ENCODE data around the gene FLOT1.

DNA sequence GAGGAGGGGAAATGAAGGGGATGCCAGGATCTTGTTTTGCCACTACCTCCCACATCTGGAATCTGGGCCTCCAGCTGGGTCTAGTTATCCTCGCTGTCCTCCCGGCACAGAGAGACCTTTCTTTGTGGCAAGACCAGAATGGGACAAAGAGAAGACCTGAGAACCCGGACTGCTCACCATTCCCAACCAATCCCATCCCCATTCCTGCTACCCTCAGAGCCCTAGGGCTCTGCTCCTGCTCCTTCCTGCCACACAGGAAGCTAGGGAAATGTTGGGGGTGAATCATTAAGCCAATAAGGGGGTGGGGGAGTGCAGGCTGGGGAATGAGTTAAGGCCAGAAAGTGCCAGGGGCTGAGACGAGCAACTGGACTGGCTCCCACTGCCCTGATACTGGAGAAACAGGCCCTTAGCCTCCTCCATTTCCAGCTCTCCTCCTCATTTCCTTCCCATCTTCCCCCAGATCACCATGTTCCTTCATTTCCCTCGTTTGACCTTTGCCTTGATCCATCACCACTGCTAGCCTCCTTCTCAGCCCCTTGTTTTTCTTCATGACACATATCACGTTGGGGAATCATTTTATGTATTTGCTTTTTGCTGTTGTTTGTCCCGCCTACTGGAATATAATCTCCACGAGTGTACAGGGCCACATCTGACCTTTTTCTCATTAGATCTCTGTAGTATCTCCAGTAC, 6.5 kb upstream of the FLOT1 start:
- TF ChIP-seq, protein P1, sequence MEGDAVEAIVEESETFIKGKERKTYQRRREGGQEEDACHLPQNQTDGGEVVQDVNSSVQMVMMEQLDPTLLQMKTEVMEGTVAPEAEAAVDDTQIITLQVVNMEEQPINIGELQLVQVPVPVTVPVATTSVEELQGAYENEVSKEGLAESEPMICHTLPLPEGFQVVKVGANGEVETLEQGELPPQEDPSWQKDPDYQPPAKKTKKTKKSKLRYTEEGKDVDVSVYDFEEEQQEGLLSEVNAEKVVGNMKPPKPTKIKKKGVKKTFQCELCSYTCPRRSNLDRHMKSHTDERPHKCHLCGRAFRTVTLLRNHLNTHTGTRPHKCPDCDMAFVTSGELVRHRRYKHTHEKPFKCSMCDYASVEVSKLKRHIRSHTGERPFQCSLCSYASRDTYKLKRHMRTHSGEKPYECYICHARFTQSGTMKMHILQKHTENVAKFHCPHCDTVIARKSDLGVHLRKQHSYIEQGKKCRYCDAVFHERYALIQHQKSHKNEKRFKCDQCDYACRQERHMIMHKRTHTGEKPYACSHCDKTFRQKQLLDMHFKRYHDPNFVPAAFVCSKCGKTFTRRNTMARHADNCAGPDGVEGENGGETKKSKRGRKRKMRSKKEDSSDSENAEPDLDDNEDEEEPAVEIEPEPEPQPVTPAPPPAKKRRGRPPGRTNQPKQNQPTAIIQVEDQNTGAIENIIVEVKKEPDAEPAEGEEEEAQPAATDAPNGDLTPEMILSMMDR (optimal IDR thresholded peaks at IDR 0.05 in 1 of 3, IDR thresholded peaks at IDR 0.05 in 1 of 3, conservative IDR thresholded peaks at IDR 0.05 in 1 of 3; ENCODE audit: extremely low read depth in 1 of 3, insufficient read depth in 2 of 3, low read length in 3 of 3), result no peak
- no peak for TF ChIP-seq EZH2 (IDR thresholded peaks at IDR 0.05; ENCODE audit: low read length)

All from keratinocyte (primary cell).